GM10847 (cell line): ENCODE measurements around the gene GPC3.

Experiments
- POLR2A ChIP-seq: IDR thresholded peaks from 2 replicates; pipeline ENCODE4 v1.6.1; 2011; ENCODE audit not compliant: insufficient read length; ENCODE audit errors: extremely low read depth

Gene GPC3

GRCh38 chrX:133689997-133690599, 295.3 kb downstream of the GPC3 start:
- TF ChIP-seq POLR2A, result no peak

- no peak for TF ChIP-seq POLR2A
These were observed 299.6 kb downstream of the GPC3 start for GRCh38 chrX:133685822-133686221.

GRCh38 chrX:133681897-133682296, 303.5 kb downstream of the GPC3 start:
- no peak for TF ChIP-seq POLR2A

- no peak for TF ChIP-seq POLR2A
These were observed 304.0 kb downstream of the GPC3 start for GRCh38 chrX:133681421-133681820.

- TF ChIP-seq POLR2A, result no peak
These were observed 308.0 kb downstream of the GPC3 start for GRCh38 chrX:133677123-133678063.

- TF ChIP-seq POLR2A, result no peak
These were observed 308.9 kb downstream of the GPC3 start for GRCh38 chrX:133676344-133677122.

- no peak for TF ChIP-seq POLR2A
These were observed 310.5 kb downstream of the GPC3 start for GRCh38 chrX:133674726-133675470.

GRCh38 chrX:133670383-133670782, 315.0 kb downstream of the GPC3 start:
- no peak for TF ChIP-seq POLR2A

GRCh38 chrX:133669214-133669613, 316.2 kb downstream of the GPC3 start:
- no peak for TF ChIP-seq POLR2A

- TF ChIP-seq POLR2A, result no peak
These were observed 317.0 kb downstream of the GPC3 start for GRCh38 chrX:133668225-133668931.

GRCh38 chrX:133666256-133666655, 319.1 kb downstream of the GPC3 start:
- no peak for TF ChIP-seq POLR2A

GRCh38 chrX:133661962-133662839, 323.2 kb downstream of the GPC3 start:
- TF ChIP-seq POLR2A, result no peak

GRCh38 chrX:133660281-133660680, 325.1 kb downstream of the GPC3 start:
- TF ChIP-seq POLR2A, result no peak
